Ishikawa (cell line): ENCODE data around the gene KCTD7.

Source experiments
- CEBPB ChIP-seq: IDR thresholded peaks from 2 replicates; pipeline ENCODE4 v1.6.1; 2012
- CREB1 ChIP-seq: IDR thresholded peaks from 2 replicates; pipeline ENCODE4 v1.6.1; 2012; ENCODE audit warnings: low read depth
- EGR1 ChIP-seq: IDR thresholded peaks from 2 replicates; pipeline ENCODE4 v1.6.1; 2012
- EP300 ChIP-seq: IDR thresholded peaks from 2 replicates; pipeline ENCODE4 v1.6.1; 2012; ENCODE audit warnings: borderline replicate concordance
- FOXM1 ChIP-seq: IDR thresholded peaks from 2 replicates; pipeline ENCODE4 v1.6.1; 2012; ENCODE audit warnings: low read depth, borderline replicate concordance
- MAX ChIP-seq: IDR thresholded peaks from 2 replicates; pipeline ENCODE4 v1.6.1; 2012
- NFIC ChIP-seq: IDR thresholded peaks from 2 replicates; pipeline ENCODE4 v1.6.1; 2012
- RAD21 ChIP-seq: IDR thresholded peaks from 2 replicates; pipeline ENCODE4 v1.6.1; 2012; ENCODE audit warnings: low read depth
- TAF1 ChIP-seq: IDR thresholded peaks from 2 replicates; pipeline ENCODE4 v1.6.1; 2012; ENCODE audit warnings: low read depth, mild to moderate bottlenecking
- TCF12 ChIP-seq: IDR thresholded peaks from 2 replicates; pipeline ENCODE4 v1.6.1; 2012; ENCODE audit warnings: low read depth
- TEAD4 ChIP-seq: IDR thresholded peaks from 2 replicates; pipeline ENCODE4 v1.6.1; 2012
- USF1 ChIP-seq: IDR thresholded peaks from 2 replicates; pipeline ENCODE4 v1.6.1; 2012
- YY1 ChIP-seq: IDR thresholded peaks from 2 replicates; pipeline ENCODE4 v1.6.1; 2012; ENCODE audit warnings: low read depth
- ZBTB7A ChIP-seq: IDR thresholded peaks from 2 replicates; pipeline ENCODE4 v1.6.1; 2012; ENCODE audit warnings: low read depth
- TF ChIP-seq, protein P1 (sequence below): IDR thresholded peaks from 2 replicates; pipeline ENCODE4 v1.6.1; 2012; ENCODE audit warnings: low read depth, mild to moderate bottlenecking

Gene KCTD7

GRCh38 chr7:66654275-66655112, 25.8 kb downstream of the KCTD7 start:
- TF ChIP-seq EP300 (peak; percentile 35; the same call in 1 of the 2 replicates), RAD21 (no peak), CREB1 (peak; percentile 88), EGR1 (no peak), MAX (peak; percentile 98), TEAD4 (peak; percentile 82), USF1 (peak; percentile 70), YY1 (peak; percentile 44), ZBTB7A (no peak; the same call in 1 of the 2 replicates), TCF12 (peak; percentile 45; the same call in 1 of the 2 replicates), TAF1 (peak; percentile 79), NFIC (no peak), CEBPB (no peak), FOXM1 (0 out of 2 replicates have a peak, but pooled peaks have one; percentile 20)
- TF ChIP-seq, protein P1, sequence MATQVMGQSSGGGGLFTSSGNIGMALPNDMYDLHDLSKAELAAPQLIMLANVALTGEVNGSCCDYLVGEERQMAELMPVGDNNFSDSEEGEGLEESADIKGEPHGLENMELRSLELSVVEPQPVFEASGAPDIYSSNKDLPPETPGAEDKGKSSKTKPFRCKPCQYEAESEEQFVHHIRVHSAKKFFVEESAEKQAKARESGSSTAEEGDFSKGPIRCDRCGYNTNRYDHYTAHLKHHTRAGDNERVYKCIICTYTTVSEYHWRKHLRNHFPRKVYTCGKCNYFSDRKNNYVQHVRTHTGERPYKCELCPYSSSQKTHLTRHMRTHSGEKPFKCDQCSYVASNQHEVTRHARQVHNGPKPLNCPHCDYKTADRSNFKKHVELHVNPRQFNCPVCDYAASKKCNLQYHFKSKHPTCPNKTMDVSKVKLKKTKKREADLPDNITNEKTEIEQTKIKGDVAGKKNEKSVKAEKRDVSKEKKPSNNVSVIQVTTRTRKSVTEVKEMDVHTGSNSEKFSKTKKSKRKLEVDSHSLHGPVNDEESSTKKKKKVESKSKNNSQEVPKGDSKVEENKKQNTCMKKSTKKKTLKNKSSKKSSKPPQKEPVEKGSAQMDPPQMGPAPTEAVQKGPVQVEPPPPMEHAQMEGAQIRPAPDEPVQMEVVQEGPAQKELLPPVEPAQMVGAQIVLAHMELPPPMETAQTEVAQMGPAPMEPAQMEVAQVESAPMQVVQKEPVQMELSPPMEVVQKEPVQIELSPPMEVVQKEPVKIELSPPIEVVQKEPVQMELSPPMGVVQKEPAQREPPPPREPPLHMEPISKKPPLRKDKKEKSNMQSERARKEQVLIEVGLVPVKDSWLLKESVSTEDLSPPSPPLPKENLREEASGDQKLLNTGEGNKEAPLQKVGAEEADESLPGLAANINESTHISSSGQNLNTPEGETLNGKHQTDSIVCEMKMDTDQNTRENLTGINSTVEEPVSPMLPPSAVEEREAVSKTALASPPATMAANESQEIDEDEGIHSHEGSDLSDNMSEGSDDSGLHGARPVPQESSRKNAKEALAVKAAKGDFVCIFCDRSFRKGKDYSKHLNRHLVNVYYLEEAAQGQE: no peak

- no peak for TF ChIP-seq TEAD4
- TF ChIP-seq USF1: no peak
- TF ChIP-seq TCF12: no peak
- no peak for TF ChIP-seq NFIC
- no peak for TF ChIP-seq TAF1
- TF ChIP-seq CREB1: no peak
Observed at GRCh38 chr7:66657798-66658197, 29.1 kb downstream of the KCTD7 start.

DNA sequence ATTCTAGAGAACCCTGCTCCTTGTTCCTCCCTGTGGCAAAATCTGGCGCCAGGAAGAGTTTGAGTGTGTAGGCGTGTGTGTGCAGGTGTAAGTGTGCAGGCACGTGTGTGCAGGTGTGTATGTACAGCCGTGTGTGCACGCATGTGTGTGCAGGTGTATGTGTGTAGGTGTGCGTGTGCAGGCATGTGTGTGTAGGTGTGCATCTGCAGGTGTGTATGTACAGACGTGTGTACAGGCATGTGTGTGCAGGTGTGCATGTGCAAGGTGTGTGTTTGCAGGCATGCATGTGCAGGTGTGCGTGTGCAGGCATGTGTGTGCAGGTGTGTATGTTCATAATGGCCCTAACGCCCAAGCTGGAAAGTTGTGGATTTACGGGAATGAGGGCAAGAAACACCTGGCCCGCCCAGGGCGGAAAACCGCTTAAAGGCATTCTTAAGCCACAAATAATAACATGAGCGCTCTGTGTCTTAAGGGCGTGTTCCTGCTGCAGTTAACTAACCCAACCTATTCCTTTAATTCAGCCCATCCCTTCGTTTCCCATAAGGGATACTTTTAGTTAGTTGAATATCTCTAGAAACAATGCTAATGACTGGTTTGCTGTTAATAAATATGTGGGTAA, 34.1 kb downstream of the KCTD7 start:
- TF ChIP-seq TAF1: no peak
- no peak for TF ChIP-seq NFIC
- TF ChIP-seq CREB1: no peak
- no peak for TF ChIP-seq EGR1
- no peak for TF ChIP-seq MAX

- TF ChIP-seq YY1: no peak
- TF ChIP-seq TEAD4: no peak
- TF ChIP-seq TAF1: no peak
- no peak for TF ChIP-seq ZBTB7A
- no peak for TF ChIP-seq NFIC
- TF ChIP-seq EGR1: no peak
- no peak for TF ChIP-seq CEBPB
- no peak for TF ChIP-seq USF1
- TF ChIP-seq, protein P1: no peak
- no peak for TF ChIP-seq RAD21
Observed at GRCh38 chr7:66664590-66665293, 36.1 kb downstream of the KCTD7 start.

DNA sequence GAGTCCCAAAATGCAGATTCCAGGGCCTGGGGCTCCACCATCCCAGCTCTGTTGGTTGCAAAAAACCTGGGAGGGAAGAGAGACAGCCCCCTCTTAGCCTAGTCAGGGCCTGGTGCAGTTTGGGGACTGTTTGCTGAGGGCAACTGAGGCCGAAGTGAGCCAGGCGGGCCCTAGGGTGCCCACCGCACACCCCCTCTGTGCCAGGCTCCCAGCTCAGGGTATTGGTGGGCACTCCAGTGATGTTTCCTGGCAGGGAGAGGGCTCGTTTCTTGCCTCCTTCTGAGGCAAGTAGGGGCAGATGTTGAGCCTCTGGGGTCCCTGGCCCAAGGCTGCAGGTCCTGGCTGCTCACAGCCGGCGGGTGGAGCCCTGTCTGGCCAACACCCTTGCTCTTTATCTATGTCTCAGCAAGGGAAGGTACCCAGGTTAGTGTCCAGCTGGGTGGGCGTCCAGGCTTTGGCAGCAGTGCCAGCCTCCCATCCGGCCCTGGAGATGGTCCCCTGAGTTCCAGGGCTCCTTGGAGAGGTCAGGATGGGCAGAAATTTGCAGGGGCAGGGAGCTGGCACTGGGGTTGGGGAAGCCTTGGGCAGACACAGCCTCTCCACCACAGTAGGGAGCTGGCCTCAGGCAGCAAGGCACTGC, 37.8 kb downstream of the KCTD7 start:
- TF ChIP-seq TCF12 (no peak), RAD21 (no peak), MAX (no peak), TAF1 (no peak)
